Raji (cell line): ENCODE data around the gene ODF2L.

Source experiments
- POLR2A ChIP-seq: IDR thresholded peaks from 2 replicates; pipeline ENCODE4 v1.6.1; 2011; ENCODE audit warnings: low read depth, low read length, control low read depth; ENCODE audit not compliant: insufficient read depth

ODF2L gene

GRCh38 chr1:86362807-86363206 is 33.3 kb downstream of the ODF2L start:
- no peak for TF ChIP-seq POLR2A

DNA sequence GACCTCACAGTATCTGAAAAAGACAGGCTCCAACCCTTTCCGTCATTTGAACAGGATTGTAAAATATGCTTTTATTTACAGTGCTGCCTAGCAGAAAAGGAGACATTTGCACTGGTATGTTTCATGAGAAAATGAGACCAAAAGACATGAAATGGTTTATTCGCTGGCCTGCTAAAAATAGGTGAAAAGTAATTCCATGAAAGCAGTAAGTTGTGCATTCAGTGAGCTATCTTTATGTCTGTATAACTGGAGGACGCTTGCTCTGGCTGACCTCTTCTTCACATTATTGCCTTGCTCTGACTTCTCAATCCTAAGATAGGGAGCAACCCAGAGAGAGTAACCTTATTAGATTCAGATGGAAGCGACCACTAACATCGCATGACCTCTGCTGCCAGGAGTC is 38.3 kb downstream of the ODF2L start:
- TF ChIP-seq POLR2A: no peak

GRCh38 chr1:86356247-86356646 is 39.9 kb downstream of the ODF2L start:
- no peak for TF ChIP-seq POLR2A

- TF ChIP-seq POLR2A: no peak
These were observed 44.0 kb downstream of the ODF2L start for GRCh38 chr1:86352086-86352485.

DNA sequence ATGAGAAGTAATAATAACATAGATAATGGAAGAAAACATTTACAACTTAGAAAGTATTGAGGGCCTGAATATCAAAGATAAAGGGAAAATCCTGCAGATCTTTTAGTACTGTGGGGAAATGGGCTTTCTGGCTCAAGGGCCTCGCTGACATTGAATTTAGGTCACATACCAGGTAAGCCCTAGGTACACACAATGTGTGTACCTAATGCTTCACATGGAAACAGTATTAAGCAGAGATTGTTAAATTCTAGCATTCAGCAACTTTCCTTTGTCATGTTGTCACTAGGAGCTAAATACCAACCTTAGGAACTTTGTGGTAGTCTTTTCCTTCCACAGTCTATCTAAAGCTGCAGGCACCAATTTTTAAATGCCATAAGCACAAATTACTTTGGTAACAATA is 49.7 kb downstream of the ODF2L start:
- no peak for TF ChIP-seq POLR2A

GRCh38 chr1:86345042-86345441 is 51.1 kb downstream of the ODF2L start:
- TF ChIP-seq POLR2A: no peak

DNA sequence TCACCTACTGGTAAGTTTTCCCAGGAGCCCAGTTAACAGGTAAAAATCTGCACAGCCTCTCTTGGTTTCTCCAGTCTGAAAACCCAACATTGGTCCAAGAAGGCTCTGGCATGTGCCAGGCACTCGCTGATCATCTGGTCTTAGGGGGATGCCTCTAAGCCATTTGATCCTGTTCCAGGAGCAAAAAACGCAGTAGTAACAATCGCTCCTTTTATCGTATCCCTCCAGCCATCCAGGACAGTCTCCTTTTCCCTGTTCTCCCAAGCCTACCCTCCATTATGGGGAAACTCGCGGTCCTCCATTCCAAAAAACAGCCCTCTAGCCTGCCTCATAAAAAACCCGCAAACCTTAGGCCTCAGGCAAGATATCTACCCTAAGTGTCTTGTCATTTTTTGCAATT is 56.2 kb downstream of the ODF2L start:
- no peak for TF ChIP-seq POLR2A

- no peak for TF ChIP-seq POLR2A
These were observed 56.9 kb downstream of the ODF2L start for GRCh38 chr1:86339014-86339812.

DNA sequence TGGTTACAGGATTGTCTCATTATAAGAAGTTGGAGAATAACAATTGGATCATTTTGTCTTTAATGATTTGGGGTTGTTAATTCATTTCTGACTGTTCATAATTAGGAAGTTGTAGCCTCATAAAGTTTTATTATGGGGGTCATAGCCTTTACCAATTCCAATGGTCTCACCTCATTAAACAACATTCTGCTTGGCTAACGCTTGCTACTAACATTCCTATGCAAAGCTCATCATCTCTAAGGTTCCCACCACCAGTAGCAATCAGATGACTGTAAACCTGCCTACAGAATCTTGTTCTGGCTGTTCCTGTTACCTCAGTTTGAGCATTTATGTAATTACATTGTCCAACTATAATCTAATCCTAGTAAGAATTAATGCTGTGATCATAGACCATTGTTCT is 60.2 kb downstream of the ODF2L start:
- no peak for TF ChIP-seq POLR2A

DNA sequence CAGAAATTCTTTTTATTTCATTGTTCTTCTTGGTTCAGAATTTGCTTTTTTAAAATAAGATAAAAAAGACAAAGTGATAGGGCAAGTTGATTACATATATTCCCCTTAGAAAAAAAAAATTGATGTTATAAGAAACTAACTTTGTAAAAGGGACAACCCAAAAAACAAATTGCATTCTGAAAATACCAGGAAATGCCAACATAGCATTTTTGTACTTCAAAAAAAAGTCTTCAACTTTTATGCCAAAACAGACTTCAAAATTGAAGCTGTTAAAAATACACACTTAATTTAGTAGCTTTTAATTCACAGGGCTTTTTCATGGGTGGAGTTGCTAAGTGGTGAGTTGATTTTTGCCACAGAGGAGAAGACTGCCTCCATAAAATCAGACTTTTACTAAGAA is 70.9 kb downstream of the ODF2L start:
- TF ChIP-seq POLR2A: no peak

DNA sequence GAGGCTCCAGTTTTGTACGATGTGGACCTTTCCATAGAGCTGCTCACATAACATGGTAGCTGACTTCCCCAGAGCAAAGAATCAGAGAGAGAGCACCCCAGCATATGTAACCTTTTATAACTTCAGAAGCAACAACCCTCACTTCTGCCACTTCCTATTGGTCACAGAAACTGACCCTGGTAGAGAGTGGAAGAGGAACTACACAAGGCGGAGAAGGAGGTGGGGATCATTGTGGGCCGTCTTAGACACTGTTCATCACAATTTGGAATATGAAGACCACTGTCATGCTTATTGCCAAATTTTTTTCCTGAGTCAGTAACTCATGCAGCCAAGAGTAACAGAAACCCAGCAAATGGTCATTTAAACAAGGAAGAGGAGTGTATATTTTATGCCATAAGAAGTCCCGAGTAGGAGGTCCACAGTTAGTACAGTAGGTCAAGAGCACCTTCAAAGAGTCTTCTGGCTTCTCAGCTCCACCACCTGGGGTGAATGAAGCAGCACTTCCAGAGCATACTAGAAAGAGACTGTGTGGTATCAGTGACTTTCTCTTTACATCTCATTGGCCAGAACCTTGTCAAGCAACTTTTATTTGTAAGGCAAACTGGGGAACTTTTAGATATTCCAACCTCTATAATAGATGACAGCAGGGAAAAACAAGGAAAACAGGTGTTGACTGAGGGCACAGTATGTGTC is 71.8 kb downstream of the ODF2L start:
- no peak for TF ChIP-seq POLR2A

DNA sequence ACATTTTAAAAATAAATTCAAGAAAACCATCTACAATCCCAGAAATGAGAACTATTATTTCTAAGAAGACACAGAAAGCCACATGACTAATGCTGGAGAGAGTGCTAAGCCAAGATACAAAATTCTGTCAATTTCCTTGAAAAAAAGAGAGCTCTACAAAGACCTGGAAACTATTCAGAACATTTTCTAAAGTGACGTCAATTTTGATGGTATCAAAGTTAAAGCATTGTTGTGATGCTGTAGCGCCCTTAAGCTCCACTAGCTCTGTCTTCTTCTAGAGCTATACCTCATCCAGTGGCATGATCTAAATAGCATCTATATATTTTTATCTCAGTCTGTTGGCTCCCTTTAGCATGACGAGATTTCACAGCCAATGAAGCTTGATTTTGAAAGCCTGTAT is 73.9 kb downstream of the ODF2L start:
- no peak for TF ChIP-seq POLR2A

- TF ChIP-seq POLR2A: no peak
These were observed 77.7 kb downstream of the ODF2L start for GRCh38 chr1:86318436-86318835.

- TF ChIP-seq POLR2A: no peak
These were observed 78.2 kb downstream of the ODF2L start for GRCh38 chr1:86317926-86318325.

DNA sequence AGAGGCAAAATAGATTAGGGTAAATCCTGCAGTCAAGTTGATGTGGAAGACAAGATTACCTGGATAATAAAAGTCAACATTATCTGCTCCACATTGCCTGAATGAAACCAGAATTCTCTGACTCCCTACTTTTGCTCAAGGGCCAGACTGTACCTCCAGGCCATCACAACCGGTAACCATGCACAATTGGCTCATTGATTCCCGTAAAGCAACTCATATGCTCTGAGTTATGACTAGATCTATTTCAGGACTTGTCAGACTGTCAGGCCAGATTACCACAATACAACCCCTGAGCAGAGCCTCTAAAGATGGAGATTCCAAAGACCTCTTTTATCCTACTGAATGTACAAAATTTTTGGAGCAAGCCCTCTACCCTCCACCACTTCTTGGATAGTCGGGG is 90.4 kb downstream of the ODF2L start:
- no peak for TF ChIP-seq POLR2A

DNA sequence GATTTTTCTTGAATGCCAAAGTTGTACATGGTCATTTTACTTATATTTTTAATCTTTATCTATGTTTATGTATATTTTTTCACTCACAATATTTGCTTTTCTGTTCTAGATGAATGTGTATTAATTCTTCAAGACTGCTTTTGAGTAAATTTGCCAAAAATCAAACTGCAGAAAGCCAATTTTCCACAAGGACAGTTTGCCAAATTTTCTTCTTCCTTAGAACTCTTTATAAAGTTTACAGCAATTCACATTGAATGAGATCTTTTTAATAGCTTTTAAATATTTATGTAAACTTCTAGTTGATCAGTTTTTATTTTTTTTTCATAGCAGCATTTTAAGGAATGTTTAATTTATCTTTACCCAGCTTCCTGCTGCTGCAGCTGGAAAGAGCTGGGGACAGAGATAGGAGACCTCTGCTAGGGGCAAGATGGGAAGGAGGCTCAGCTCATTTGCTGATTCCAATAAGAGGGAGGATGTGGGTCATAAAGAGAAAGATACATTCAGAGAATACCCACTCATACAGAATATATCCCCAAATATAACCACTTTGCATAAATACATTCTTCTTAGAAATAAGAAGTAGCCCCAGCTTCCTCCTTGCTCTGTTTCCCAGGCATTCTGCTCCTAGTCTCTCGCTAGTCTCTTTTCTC is 93.0 kb downstream of the ODF2L start:
- no peak for TF ChIP-seq POLR2A
